Stomach (tissue), 9 donors: ENCODE results near the gene ANTXR1. TPM values are rescaled to one million over a fixed set of nuclear protein-coding genes. Genes with fewer than 3 reads are reported as not detected.

Experiments
- DNase-seq, 2 donors: peaks; one replicate each; pipeline versions ENCODE4 v3.0.0 to v3.0.0-alpha.2; 2013 to 2019
- H3K27ac ChIP-seq, 5 donors: fragments of 200-600 bp in 4 of 5; sonication (generic) in 4 of 5; one replicate each; pipeline ENCODE4 v1.5.1; 2013 to 2019; ENCODE audit warnings: mild to moderate bottlenecking in 1 of 5, moderate library complexity in 1 of 5
- H3K27me3 ChIP-seq, 3 donors: fragments of 200-600 bp; sonication (generic); one replicate each; pipeline ENCODE4 v1.5.1; 2017 to 2019; ENCODE audit warnings: mixed run types in 1 of 3
- H3K36me3 ChIP-seq, 4 donors: fragments of 200-600 bp; sonication (generic); 1 replicate in 3 of 4; 2 replicates in 1 of 4; pipeline ENCODE4 v1.5.1; 2016 to 2019
- H3K4me1 ChIP-seq, 4 donors: fragments of 200-600 bp; sonication (generic); one replicate each; pipeline ENCODE4 v1.5.1; 2016 to 2019
- H3K4me3 ChIP-seq, 4 donors: fragments of 200-600 bp; sonication (generic) in 3 of 4; one replicate each; pipeline ENCODE4 v1.5.1; 2016 to 2019; ENCODE audit warnings: mild to moderate bottlenecking in 1 of 4
- H3K9me3 ChIP-seq, 4 donors: fragments of 200-600 bp; sonication (generic); one replicate each; pipeline ENCODE4 v1.5.1; 2016 to 2019
- EP300 ChIP-seq: sonication (generic); formaldehyde crosslinking; IDR thresholded peaks from one replicate; pipeline ENCODE4 v1.6.1; 2017; ENCODE audit warnings: antibody characterized with exemption
- POLR2A ChIP-seq, 4 donors: fragments of 450-650 bp; IDR thresholded peaks; one replicate each; pipeline ENCODE4 v1.6.1; 2016; ENCODE audit warnings: antibody characterized with exemption in 4 of 4, control low read depth in 2 of 4, mild to moderate bottlenecking in 1 of 4, moderate library complexity in 1 of 4
- POLR2AphosphoS5 ChIP-seq, 3 donors: sonication (generic); formaldehyde crosslinking; IDR thresholded peaks; one replicate each; pipeline ENCODE4 v1.6.1; 2016; ENCODE audit warnings: antibody characterized with exemption in 3 of 3
- WGBS, 5 donors: extraction: QIAGEN DNeasy Blood & Tissue Kit in 3 of 5; methylation state at CpG; one replicate each; pipeline versions ENCODE4 v1.1.5 to v1.1.7; 2013 to 2018; 5-methylcytosine and 5-hydroxymethylcytosine counted together
- intact Hi-C: fragments of 100-400 bp; cut with DNase I; formaldehyde crosslinking; loops from one replicate; pipeline ENCODE4 v1.15.1; 2023; ENCODE audit warnings: low total_unique reads
- polyA plus RNA-seq, 3 donors: library from polyadenylated mRNA; stranded (reverse); fragments of 200-250 nt; gene quantifications; one replicate each; pipeline ENCODE4 v1.2.3, GENCODE V29; 2013
- total RNA-seq, 5 donors: library from RNA; depleted of rRNA; stranded (reverse); fragments of >200 nt; gene quantifications; one replicate each; pipeline versions ENCODE4 v1.1.0 to v1.2.3, GENCODE V29; 2014 to 2016
- TF ChIP-seq, protein P1 (sequence below), 7 experiments: fragments of 450-650 bp in 4 of 7; fragments of 200-600 bp in 3 of 7; sonication (generic) in 3 of 7; IDR thresholded peaks; one replicate each; pipeline ENCODE4 v1.5.1; 2016 to 2019; ENCODE audit warnings: antibody characterized with exemption in 7 of 7, control low read depth in 2 of 7, mild to moderate bottlenecking in 1 of 7
- donor health status: healthy with polysubstance abuse.
- donor health status: Bipolar disorder and iron deficiency.
- donor health status: healthy.

The ANTXR1 gene
- total and polyA plus RNA-seq, 8 donors = 5.8 to 32.5 (median 13.7) TPM

- Histone ChIP-seq H3K4me1 (peaks cover 0 to 12% (median 4%) of the 10 kb centered on the region in 4 donors), H3K9me3 (no peaks in the 10 kb centered on the region), H3K36me3 (no peaks in the 10 kb centered on the region), H3K4me3 (peak overlapping the region in 1 of 4 donors; percentile 28), H3K27me3 (peaks cover 0 to 3% (median 0%) of the 10 kb centered on the region in 3 donors), H3K27ac (peak overlapping the region in 2 of 5 donors; percentile 16 to 75)
- DNase-seq = no peak
- intact Hi-C loops = no loop called here
- TF ChIP-seq, protein P1, sequence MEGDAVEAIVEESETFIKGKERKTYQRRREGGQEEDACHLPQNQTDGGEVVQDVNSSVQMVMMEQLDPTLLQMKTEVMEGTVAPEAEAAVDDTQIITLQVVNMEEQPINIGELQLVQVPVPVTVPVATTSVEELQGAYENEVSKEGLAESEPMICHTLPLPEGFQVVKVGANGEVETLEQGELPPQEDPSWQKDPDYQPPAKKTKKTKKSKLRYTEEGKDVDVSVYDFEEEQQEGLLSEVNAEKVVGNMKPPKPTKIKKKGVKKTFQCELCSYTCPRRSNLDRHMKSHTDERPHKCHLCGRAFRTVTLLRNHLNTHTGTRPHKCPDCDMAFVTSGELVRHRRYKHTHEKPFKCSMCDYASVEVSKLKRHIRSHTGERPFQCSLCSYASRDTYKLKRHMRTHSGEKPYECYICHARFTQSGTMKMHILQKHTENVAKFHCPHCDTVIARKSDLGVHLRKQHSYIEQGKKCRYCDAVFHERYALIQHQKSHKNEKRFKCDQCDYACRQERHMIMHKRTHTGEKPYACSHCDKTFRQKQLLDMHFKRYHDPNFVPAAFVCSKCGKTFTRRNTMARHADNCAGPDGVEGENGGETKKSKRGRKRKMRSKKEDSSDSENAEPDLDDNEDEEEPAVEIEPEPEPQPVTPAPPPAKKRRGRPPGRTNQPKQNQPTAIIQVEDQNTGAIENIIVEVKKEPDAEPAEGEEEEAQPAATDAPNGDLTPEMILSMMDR (IDR thresholded peaks at IDR 0.05) = no peak
- TF ChIP-seq EP300 = no peak
- 56 to 70% (median 62%) methylated on average over 9 of the region's 9 CpGs for WGBS, 5 donors
Observed at GRCh38 chr2:68974946-68975665, 37.9 kb upstream of the ANTXR1 start.

DNA sequence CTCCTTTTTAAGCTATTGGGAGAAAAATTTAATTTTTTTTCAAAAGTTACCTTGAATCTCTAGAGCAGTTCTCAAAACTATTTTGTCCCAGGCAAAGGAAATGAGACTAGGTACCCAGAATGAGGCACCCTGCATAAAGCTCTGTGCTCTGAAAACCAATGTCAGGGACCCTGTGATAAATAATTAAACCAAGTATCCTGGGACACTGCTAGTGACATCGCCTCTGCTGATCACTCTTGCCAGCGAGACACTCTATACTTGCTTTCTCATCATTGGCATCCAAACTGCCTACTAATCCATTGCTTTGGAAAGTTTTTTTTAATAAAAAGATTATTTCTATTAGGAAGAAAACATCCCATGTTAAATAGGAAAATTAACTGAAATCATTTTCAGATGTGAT is 37.1 kb upstream of the ANTXR1 start:
- 95 to 98% (median 97%) methylated on average over 2 of the region's 2 CpGs for WGBS, 5 donors
- Histone ChIP-seq H3K36me3 (no peaks in the 10 kb centered on the region), H3K27me3 (peaks cover 0 to 3% (median 0%) of the 10 kb centered on the region in 3 donors), H3K27ac (no peak overlapping the region), H3K9me3 (no peaks in the 10 kb centered on the region), H3K4me3 (peak overlapping the region in 1 of 4 donors; percentile 28), H3K4me1 (peaks cover 0 to 12% (median 3%) of the 10 kb centered on the region in 4 donors)
- DNase-seq = no peak
- intact Hi-C loops = no loop called here
- TF ChIP-seq, protein P1 (IDR thresholded peaks at IDR 0.05) = no peak
- TF ChIP-seq POLR2A (IDR thresholded peaks at IDR 0.05) = no peak
- no peak for TF ChIP-seq EP300
- TF ChIP-seq POLR2AphosphoS5 (IDR thresholded peaks at IDR 0.05) = no peak

- WGBS, 5 donors = 65 to 83% (median 74%) methylated on average over 4 of the region's 4 CpGs
- H3K4me1 ChIP-seq = no peaks in the 10 kb centered on the region
Observed at GRCh38 chr2:68977453-68977852, 35.5 kb upstream of the ANTXR1 start.

DNA sequence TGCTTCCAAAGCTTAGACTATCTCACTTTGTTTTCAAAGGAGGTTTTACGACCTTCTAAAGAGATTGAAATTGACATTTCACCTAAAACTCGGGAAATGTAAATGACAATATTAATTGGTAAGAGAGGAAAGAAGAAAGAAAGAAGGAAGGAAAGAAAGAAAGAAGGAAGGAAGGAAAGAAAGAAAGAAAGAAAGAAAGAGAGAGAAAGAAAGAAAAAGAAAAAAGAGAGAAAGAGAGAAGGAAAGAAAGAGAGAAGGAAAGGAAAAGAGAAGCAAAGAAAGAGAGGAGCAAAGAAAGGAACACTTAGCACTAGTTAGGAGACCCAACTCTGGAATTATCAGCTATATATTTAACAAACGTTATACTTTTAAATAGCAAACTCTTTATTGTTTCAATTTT is 34.9 kb upstream of the ANTXR1 start:
- DNase-seq = no peak
- intact Hi-C loops = no loop called here
- 53 to 76% (median 60%) methylated on average over 3 of the region's 3 CpGs for WGBS, 5 donors
- Histone ChIP-seq H3K4me3 (no peak overlapping the region), H3K27ac (no peak overlapping the region), H3K9me3 (no peaks in the 10 kb centered on the region), H3K36me3 (no peaks in the 10 kb centered on the region), H3K27me3 (peaks cover 0 to 3% (median 0%) of the 10 kb centered on the region in 3 donors), H3K4me1 (no peaks in the 10 kb centered on the region)
- TF ChIP-seq, protein P1 (IDR thresholded peaks at IDR 0.05) = no peak

More at GRCh38 chr2:68977453-68977852, 35.5 kb upstream of the ANTXR1 start:
- no peaks in the 10 kb centered on the region for H3K9me3 ChIP-seq
- DNase-seq = no peak
- no peak overlapping the region for H3K4me3 ChIP-seq
- intact Hi-C loops = no loop called here
- peaks cover 0 to 3% (median 0%) of the 10 kb centered on the region in 3 donors for H3K27me3 ChIP-seq
- no peak overlapping the region for H3K27ac ChIP-seq
- no peak for TF ChIP-seq POLR2A (IDR thresholded peaks at IDR 0.05)
- TF ChIP-seq, protein P1 (IDR thresholded peaks at IDR 0.05) = no peak
- no peaks in the 10 kb centered on the region for H3K36me3 ChIP-seq
